ENCODE measurements around the gene CD82.

The CD82 gene

DNA sequence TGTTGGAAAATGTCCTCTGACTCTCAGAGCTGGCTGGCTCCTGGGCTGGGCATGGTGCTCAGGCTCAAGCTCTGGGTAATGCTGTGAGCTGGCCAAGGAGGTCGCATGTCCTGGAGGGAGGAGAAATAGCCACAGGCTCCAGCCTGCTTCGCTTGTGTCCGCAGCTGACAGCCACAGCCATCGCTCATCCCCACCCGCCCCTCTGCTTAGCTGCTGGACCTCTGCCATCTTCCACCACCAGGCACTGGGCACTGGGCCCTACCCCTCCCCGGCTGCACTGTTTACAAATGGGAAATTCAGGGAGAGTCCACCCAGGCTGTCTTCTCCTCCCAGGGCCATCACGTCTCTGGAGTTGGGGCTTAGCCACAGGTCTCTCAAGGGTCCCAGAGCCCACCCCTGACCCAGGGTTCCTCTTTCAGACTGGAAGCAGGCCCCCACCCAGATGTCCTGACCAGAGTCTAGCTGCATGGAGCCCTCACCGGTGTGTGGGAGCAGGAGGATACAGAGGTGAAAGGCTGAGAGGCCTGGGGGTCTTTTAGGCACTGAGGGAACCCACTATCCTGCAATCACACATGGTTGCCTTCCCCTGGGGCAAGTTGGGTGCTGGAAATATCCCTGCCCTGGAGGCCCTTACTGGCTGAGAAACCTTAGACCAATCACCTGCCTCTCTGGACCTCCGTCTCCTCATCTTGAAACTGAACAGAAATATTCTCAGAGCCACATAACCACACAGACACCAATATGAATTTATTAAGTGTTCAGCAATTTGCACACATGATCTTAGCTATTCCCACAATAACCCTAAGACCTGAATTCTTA is 62.7 kb downstream of the CD82 start:
- Histone ChIP-seq H3K4me3 (ENCODE audit: low read length) (no peak overlapping the region), H3K27ac (ENCODE audit: low read depth, low read length) (no peak overlapping the region), H3K4me1 (ENCODE audit: control insufficient read depth, low read length) (0 out of 2 replicates have a peak, but pooled peaks cover 3% of the 10 kb centered on the region), H3K9me2 (replicated peaks; ENCODE audit: control insufficient read depth, low read length) (no peaks in the 10 kb centered on the region), H3K36me3 (ENCODE audit: control insufficient read depth, low read length) (no peaks in the 10 kb centered on the region), H3K4me2 (ENCODE audit: low read length) (no peak overlapping the region), H3F3A (ENCODE audit: control insufficient read depth, insufficient read depth) (no peaks in the 10 kb centered on the region), H3K79me2 (ENCODE audit: control insufficient read depth, low read length) (no peaks in the 10 kb centered on the region), H3K27me3 (ENCODE audit: control insufficient read depth, low read length) (peaks cover 21% of the 10 kb centered on the region), H3K9me3 (ENCODE audit: control insufficient read depth, insufficient read depth, low read length) (no peaks in the 10 kb centered on the region), H4K20me1 (ENCODE audit: control insufficient read depth, insufficient read depth, low read depth, low read length) (no peaks in the 10 kb centered on the region)
- TF ChIP-seq CTCF (IDR thresholded peaks at IDR 0.05; ENCODE audit: low read depth, low read length, poor library complexity, severe bottlenecking) = no peak
- no peak for TF ChIP-seq EZH2phosphoT487 (IDR thresholded peaks at IDR 0.05; ENCODE audit: borderline replicate concordance, low read length)

DNA sequence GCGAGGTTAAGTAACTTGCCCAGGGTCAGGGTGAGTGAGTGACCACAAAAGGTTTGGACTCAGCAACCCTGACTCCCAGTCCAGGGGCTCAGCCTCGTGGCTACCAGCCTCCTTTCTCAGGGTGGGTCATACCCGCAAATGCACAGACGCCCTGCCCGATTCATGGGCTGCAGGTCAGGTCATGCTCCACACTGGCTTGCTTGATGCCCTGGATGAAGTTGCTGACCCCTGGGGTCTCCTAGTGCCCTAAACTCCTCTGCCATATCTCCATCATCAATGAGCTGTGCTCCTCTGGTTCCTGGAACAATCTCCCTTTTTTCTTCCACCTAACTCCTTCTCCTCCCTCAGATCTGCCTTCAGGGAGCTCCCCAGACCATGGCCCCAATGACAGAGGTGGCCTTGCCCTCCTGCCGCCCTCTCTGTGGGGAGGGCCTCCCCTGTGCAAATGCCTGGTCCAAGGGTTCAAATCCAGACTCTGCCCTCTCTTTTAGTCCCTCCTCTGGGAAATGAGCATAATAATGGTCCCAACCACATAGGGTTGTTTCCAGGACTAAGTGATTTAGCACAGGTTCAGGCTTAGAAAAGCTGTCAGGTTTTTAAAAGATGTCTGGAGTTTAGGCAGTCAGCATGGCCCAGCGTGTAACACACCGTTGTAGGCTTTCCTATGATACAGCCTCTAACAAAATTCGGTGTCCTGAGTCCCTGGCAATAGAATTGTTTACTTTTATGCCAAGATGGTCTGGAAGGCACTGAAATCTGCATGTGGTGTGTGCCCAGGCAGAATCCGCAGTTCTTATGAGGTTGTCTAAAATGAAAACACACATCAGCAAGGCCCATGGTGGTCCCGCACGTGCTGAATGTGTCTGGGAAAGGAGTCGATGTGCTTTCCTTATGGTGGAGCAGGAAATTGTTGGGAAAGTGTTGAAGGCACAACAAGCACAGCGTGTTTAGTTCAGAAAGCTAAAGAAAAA is 63.6 kb downstream of the CD82 start:
- no peaks in the 10 kb centered on the region for H4K20me1 ChIP-seq (ENCODE audit: control insufficient read depth, insufficient read depth, low read depth, low read length)
- peaks cover 21% of the 10 kb centered on the region for H3K27me3 ChIP-seq (ENCODE audit: control insufficient read depth, low read length)
- H3K9me2 ChIP-seq (replicated peaks; ENCODE audit: control insufficient read depth, low read length) = no peaks in the 10 kb centered on the region
- no peaks in the 10 kb centered on the region for H3F3A ChIP-seq (ENCODE audit: control insufficient read depth, insufficient read depth)
- no peak overlapping the region for H3K4me3 ChIP-seq (ENCODE audit: low read length)
- no peak overlapping the region for H3K27ac ChIP-seq (ENCODE audit: low read depth, low read length)
- no peaks in the 10 kb centered on the region for H3K36me3 ChIP-seq (ENCODE audit: control insufficient read depth, low read length)
- no peak overlapping the region for H3K4me2 ChIP-seq (ENCODE audit: low read length)
- no peaks in the 10 kb centered on the region for H3K79me2 ChIP-seq (ENCODE audit: control insufficient read depth, low read length)
- H3K9me3 ChIP-seq (ENCODE audit: control insufficient read depth, insufficient read depth, low read length) = no peaks in the 10 kb centered on the region
- H3K4me1 ChIP-seq (ENCODE audit: control insufficient read depth, low read length) = no peaks in the 10 kb centered on the region
- TF ChIP-seq CTCF (IDR thresholded peaks at IDR 0.05; ENCODE audit: low read depth, low read length, poor library complexity, severe bottlenecking) (no peak), EZH2phosphoT487 (IDR thresholded peaks at IDR 0.05; ENCODE audit: borderline replicate concordance, low read length) (no peak)

DNA sequence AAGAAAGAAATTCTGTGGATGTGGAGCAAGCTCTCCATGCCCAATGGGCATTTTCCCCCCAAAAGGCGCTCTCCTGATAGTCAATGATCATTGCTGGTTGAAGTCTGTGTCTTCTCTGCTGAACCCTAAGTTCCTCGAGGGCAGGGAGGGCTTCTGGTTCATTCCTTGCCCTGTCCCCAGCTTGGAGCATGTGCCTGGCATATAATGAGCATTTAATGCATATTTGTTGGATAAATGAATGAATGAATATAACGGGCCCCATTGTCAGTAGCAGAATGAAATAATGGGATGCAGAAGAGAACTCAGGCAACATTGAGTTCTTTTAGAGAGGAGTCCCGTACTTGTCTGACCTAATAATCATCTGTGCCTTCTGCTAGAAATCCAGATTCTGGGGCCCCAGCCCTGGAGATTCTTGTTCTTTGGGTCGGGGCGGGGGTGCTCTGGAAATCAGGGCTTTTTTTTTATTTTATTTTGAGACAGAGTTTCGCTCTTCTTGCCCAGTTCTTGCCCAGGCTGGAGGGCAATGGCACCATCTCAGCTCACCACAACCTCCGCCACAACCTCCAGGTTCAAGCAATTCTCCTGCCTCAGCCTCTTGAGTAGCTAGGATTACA is 64.4 kb downstream of the CD82 start:
- H3K9me2 ChIP-seq (replicated peaks; ENCODE audit: control insufficient read depth, low read length) = no peaks in the 10 kb centered on the region
- H3K27ac ChIP-seq (ENCODE audit: low read depth, low read length) = no peak overlapping the region
- H3K4me3 ChIP-seq (ENCODE audit: low read length) = no peak overlapping the region
- H3K79me2 ChIP-seq (ENCODE audit: control insufficient read depth, low read length) = no peaks in the 10 kb centered on the region
- H3F3A ChIP-seq (ENCODE audit: control insufficient read depth, insufficient read depth) = no peaks in the 10 kb centered on the region
- no peak overlapping the region for H3K4me2 ChIP-seq (ENCODE audit: low read length)
- H3K4me1 ChIP-seq (ENCODE audit: control insufficient read depth, low read length) = no peaks in the 10 kb centered on the region
- H3K27me3 ChIP-seq (ENCODE audit: control insufficient read depth, low read length) = peaks cover 21% of the 10 kb centered on the region
- no peaks in the 10 kb centered on the region for H3K9me3 ChIP-seq (ENCODE audit: control insufficient read depth, insufficient read depth, low read length)
- H4K20me1 ChIP-seq (ENCODE audit: control insufficient read depth, insufficient read depth, low read depth, low read length) = no peaks in the 10 kb centered on the region
- no peaks in the 10 kb centered on the region for H3K36me3 ChIP-seq (ENCODE audit: control insufficient read depth, low read length)
- TF ChIP-seq EZH2phosphoT487 (IDR thresholded peaks at IDR 0.05; ENCODE audit: borderline replicate concordance, low read length) (no peak), CTCF (IDR thresholded peaks at IDR 0.05; ENCODE audit: low read depth, low read length, poor library complexity, severe bottlenecking) (no peak)

Data from DOHH2 (cell line).